ENCODE results near the gene BICD1. TPM values are rescaled to one million over a fixed set of nuclear protein-coding genes. Genes with fewer than 3 reads are reported as not detected.

Gene BICD1
- total and polyA plus RNA-seq, 2 donors (not counting 3 experiments of a cell fraction or from before 2014, with no cell fraction given) = 12.2 to 51.0 TPM

DNA sequence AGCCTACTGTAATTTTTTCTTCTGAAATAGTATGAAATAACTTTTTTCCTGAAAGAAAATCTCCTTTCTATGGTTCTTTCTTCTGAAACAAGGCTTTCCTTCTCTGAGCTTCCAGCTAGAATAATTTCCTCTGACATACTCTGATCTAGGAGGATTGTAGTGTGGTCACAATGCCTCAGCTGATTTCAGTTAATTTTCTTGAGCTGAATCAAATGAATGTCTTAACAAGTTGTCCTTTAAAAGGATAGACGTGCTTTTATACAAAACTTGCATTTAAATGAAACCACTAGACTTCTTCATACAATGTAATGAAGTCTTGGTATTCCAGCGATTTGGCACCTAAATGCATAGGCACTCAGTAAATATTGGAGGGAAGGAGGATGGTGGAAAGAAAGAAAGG, 94.4 kb downstream of the BICD1 start:
- no TSS peak for BruUV-seq (replicated peaks)
- no peaks in the 10 kb centered on the region for H3K36me3 ChIP-seq (ENCODE audit: control insufficient read depth in 2 of 2, extremely low read depth in 1 of 2, insufficient read depth in 2 of 2, low read length in 2 of 2)

More for the DNA sequence above, 94.4 kb downstream of the BICD1 start:
- Histone ChIP-seq H3K9me3 (replicated peaks; ENCODE audit: control insufficient read depth, insufficient read depth, low read length) (no peaks in the 10 kb centered on the region), H2AFZ (ENCODE audit: low read depth, low read length) (no peak overlapping the region), H3K27me3 (ENCODE audit: control insufficient read depth in 2 of 2, insufficient read depth in 2 of 2, low read length in 2 of 2) (no peaks in the 10 kb centered on the region), H3K4me2 (ENCODE audit: insufficient read depth, low read length) (no peak overlapping the region), H3K4me3 (replicated peaks in 1 of 3; ENCODE audit: insufficient read depth in 1 of 3, low read depth in 1 of 3, low read length in 3 of 3) (no peak overlapping the region), H4K20me1 (replicated peaks; ENCODE audit: control insufficient read depth, extremely low read depth, insufficient read depth, low read length) (no peaks in the 10 kb centered on the region), H3K79me2 (ENCODE audit: control insufficient read depth, insufficient read depth, low read length) (peaks cover 1% of the 10 kb centered on the region), H3K27ac (ENCODE audit: insufficient read depth, low read depth, low read length) (no peak overlapping the region), H3K9ac (replicated peaks; ENCODE audit: extremely low read depth, insufficient read depth, low read length) (no peak overlapping the region), H3K9me1 (replicated peaks; ENCODE audit: control insufficient read depth, extremely low read depth, insufficient read depth, low read length) (no peaks in the 10 kb centered on the region), H3K4me1 (ENCODE audit: control insufficient read depth, extremely low read depth, insufficient read depth, low read length) (peaks cover 19% of the 10 kb centered on the region)
- no peak for TF ChIP-seq GATA2 (IDR thresholded peaks at IDR 0.05; ENCODE audit: insufficient read depth, insufficient read length, low read depth, low read length)
- TF ChIP-seq, protein P1, sequence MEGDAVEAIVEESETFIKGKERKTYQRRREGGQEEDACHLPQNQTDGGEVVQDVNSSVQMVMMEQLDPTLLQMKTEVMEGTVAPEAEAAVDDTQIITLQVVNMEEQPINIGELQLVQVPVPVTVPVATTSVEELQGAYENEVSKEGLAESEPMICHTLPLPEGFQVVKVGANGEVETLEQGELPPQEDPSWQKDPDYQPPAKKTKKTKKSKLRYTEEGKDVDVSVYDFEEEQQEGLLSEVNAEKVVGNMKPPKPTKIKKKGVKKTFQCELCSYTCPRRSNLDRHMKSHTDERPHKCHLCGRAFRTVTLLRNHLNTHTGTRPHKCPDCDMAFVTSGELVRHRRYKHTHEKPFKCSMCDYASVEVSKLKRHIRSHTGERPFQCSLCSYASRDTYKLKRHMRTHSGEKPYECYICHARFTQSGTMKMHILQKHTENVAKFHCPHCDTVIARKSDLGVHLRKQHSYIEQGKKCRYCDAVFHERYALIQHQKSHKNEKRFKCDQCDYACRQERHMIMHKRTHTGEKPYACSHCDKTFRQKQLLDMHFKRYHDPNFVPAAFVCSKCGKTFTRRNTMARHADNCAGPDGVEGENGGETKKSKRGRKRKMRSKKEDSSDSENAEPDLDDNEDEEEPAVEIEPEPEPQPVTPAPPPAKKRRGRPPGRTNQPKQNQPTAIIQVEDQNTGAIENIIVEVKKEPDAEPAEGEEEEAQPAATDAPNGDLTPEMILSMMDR (IDR thresholded peaks at IDR 0.05; ENCODE audit: extremely low read depth in 1 of 2, insufficient read depth in 1 of 2, low read depth in 1 of 2, low read length in 2 of 2) = no peak
- no peak for TF ChIP-seq EZH2 (IDR thresholded peaks at IDR 0.05; ENCODE audit: borderline replicate concordance, low read depth, low read length, severe bottlenecking)
- TF ChIP-seq, protein P2, sequence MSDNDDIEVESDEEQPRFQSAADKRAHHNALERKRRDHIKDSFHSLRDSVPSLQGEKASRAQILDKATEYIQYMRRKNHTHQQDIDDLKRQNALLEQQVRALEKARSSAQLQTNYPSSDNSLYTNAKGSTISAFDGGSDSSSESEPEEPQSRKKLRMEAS (IDR thresholded peaks at IDR 0.05; ENCODE audit: insufficient read depth, insufficient read length) = no peak
- TF ChIP-seq POLR2AphosphoS5 (IDR thresholded peaks at IDR 0.05; ENCODE audit: insufficient read depth, low read depth, low read length) = no peak
- TF ChIP-seq JUN (IDR thresholded peaks at IDR 0.05; ENCODE audit: borderline replicate concordance, insufficient read depth, insufficient read length, low read depth) = no peak
- no peak for TF ChIP-seq MYC (IDR thresholded peaks at IDR 0.05; ENCODE audit: low read depth, low read length)
- TF ChIP-seq POLR2A (IDR thresholded peaks at IDR 0.05; ENCODE audit: low read depth, low read length) = no peak
- no peak for TF ChIP-seq FOS (IDR thresholded peaks at IDR 0.05; ENCODE audit: borderline replicate concordance, insufficient read depth, low read length)
- DNase-seq (ENCODE audit: low read depth, low spot score) (no peak), FAIRE-seq (no peak)
- dilution Hi-C loops (cut with MboI; ENCODE audit: extremely low pct_ligation_motif_present, low sequenced_read_pairs) = no loop called here
- intact Hi-C loops (cut with micrococcal nuclease) = no loop called here
- ChIA-PET POLR2A (no interaction called here), CTCF (interaction anchor here (1.1 kb wide), 1 partner anchor 27 kb away, joined by 3 read pairs; no protein-coding TSS in a partner anchor)
